Testis (tissue), 3 donors: ENCODE data around the gene MYBBP1A. TPM values are rescaled to one million over a fixed set of nuclear protein-coding genes. Genes with fewer than 3 reads are reported as not detected.
"Not testable (repeated sequence)": the region's sequence is repeated elsewhere in the genome, so short reads cannot be mapped to it uniquely, and the experiment has no call there.

Experiments
- DNase-seq: peaks from one replicate; pipeline ENCODE4 v3.0.0-alpha.2; 2019
- H3K27ac ChIP-seq, 2 donors: fragments of 200-600 bp; sonication (generic); one replicate each; pipeline ENCODE4 v1.5.1; 2019
- H3K27me3 ChIP-seq: fragments of 200-600 bp; sonication (generic); one replicate; pipeline ENCODE4 v1.5.1; 2019
- H3K36me3 ChIP-seq: fragments of 200-600 bp; sonication (generic); one replicate; pipeline ENCODE4 v1.5.1; 2017; ENCODE audit warnings: low read depth; ENCODE audit errors: missing control alignments
- H3K4me1 ChIP-seq: fragments of 200-600 bp; sonication (generic); one replicate; pipeline ENCODE4 v1.5.1; 2019
- H3K4me3 ChIP-seq, 2 donors: fragments of 200-600 bp; sonication (generic); one replicate each; pipeline ENCODE4 v1.5.1; 2017 to 2019
- H3K9me3 ChIP-seq: fragments of 200-600 bp; sonication (generic); one replicate; pipeline ENCODE4 v1.5.1; 2017
- POLR2A ChIP-seq: fragments of 450-650 bp; IDR thresholded peaks from one replicate; pipeline ENCODE4 v1.6.1; 2017; ENCODE audit warnings: antibody characterized with exemption, mild to moderate bottlenecking, moderate library complexity
- WGBS, 2 donors: methylation state at CpG; one replicate each; pipeline ENCODE4 v1.1.5; 2018; 5-methylcytosine and 5-hydroxymethylcytosine counted together
- intact Hi-C: fragments of 100-400 bp; cut with DNase I; formaldehyde crosslinking; loops from one replicate; pipeline ENCODE4 v1.15.1; 2023; ENCODE audit warnings: low total_unique reads
- polyA plus RNA-seq: library from polyadenylated mRNA; stranded (reverse); fragments of 350-450 nt; fragmentation: Illumina TruSeq; extraction: RNeasy Lipid Tissue Mini Kit (QIAGEN cat#74804); gene quantifications from one replicate; pipeline ENCODE4 v1.2.3, GENCODE V29; 2014; ENCODE audit warnings: low read depth, low replicate concordance; ENCODE audit not compliant: insufficient read depth
- total RNA-seq, 2 donors: library from RNA; depleted of rRNA; stranded (reverse); fragments of >200 nt; gene quantifications; one replicate each; pipeline ENCODE4 v1.2.3, GENCODE V29; 2016
- TF ChIP-seq, protein P1 (sequence below), 3 experiments: fragments of 450-650 bp in 2 of 3; fragments of 200-600 bp in 1 of 3; sonication (generic) in 1 of 3; IDR thresholded peaks; one replicate each; pipeline ENCODE4 v1.5.1; 2016 to 2019; ENCODE audit warnings: antibody characterized with exemption in 3 of 3, mild to moderate bottlenecking in 2 of 3, moderate library complexity in 1 of 3

MYBBP1A gene
- total and polyA plus RNA-seq, 3 donors from 2014 or later: 32.9 to 78.9 (median 74.1) TPM

DNA sequence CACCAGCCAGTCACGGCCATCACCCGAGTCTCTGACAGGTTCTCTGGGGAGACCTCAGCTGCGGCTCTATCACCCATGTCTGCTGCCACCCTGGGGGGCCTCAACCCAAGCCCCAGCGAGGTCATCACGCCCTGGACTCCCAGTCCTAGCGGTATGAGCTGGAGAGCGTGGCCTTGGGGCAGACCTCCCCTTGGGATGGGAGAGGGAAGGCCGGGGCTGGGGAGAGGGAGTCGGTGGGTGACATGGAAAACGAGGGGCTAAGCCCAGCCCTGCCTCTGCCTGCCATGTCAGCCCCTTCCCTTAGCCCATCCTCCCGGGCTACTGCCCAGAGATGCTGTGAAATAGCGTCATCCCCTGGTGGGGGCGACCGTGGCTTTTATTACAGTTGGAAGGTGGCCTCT is 37.8 kb upstream of the MYBBP1A start:
- H3K9me3 ChIP-seq: no peaks in the 10 kb centered on the region
- H3K27me3 ChIP-seq: no peaks in the 10 kb centered on the region
- no peak for TF ChIP-seq POLR2A
- TF ChIP-seq, protein P1, sequence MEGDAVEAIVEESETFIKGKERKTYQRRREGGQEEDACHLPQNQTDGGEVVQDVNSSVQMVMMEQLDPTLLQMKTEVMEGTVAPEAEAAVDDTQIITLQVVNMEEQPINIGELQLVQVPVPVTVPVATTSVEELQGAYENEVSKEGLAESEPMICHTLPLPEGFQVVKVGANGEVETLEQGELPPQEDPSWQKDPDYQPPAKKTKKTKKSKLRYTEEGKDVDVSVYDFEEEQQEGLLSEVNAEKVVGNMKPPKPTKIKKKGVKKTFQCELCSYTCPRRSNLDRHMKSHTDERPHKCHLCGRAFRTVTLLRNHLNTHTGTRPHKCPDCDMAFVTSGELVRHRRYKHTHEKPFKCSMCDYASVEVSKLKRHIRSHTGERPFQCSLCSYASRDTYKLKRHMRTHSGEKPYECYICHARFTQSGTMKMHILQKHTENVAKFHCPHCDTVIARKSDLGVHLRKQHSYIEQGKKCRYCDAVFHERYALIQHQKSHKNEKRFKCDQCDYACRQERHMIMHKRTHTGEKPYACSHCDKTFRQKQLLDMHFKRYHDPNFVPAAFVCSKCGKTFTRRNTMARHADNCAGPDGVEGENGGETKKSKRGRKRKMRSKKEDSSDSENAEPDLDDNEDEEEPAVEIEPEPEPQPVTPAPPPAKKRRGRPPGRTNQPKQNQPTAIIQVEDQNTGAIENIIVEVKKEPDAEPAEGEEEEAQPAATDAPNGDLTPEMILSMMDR (IDR thresholded peaks at IDR 0.05): no peak
- H3K4me1 ChIP-seq: peaks cover under 1% of the 10 kb centered on the region
- no peak for DNase-seq
- 80 to 91% methylated on average over 14 of the region's 14 CpGs for WGBS, 2 donors
- intact Hi-C loops: no loop called here
- H3K27ac ChIP-seq: no peak overlapping the region
- no peaks in the 10 kb centered on the region for H3K36me3 ChIP-seq
- H3K4me3 ChIP-seq: no peak overlapping the region

DNA sequence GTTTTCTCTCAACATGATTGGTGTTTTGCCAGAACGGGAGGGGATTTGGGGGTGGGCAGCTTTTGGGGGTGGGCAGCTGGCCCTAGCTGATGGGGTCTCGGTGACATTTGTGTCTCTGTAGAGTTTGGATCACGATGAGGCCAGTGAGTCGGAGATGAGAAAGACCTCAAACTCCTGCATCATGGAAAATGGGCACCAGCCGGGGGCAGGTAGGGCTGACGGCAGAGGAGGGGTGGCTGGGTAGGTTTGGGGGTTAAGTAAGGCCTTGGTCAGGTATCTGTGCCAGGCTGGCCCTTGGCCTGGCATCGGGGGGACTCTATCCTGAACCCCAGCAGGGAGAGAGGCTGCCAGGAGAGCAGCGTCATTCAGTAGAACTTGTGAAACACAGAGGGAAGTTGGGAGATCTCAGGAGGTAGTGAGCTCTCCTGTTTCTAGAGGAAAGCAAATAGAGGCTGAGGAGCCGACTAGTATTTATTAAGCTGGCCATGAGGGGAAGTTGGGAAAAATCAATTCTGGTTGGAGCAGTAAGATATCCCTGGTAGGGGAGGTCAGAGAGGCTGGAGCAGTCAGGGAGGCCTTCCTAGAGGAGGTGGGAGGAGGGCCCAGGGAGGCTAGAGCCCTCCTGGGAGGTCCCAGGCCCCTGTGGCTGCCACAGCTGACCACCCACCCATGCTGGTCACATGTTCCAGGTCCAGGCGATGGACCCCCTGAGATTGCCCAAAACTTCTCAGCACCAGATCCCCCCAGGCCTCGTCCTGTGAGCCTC is 37.2 kb upstream of the MYBBP1A start:
- H3K27ac ChIP-seq: no peak overlapping the region
- no peaks in the 10 kb centered on the region for H3K4me1 ChIP-seq
- WGBS, 2 donors: 94% methylated on average over 9 to 11 of the region's 11 CpGs

DNA sequence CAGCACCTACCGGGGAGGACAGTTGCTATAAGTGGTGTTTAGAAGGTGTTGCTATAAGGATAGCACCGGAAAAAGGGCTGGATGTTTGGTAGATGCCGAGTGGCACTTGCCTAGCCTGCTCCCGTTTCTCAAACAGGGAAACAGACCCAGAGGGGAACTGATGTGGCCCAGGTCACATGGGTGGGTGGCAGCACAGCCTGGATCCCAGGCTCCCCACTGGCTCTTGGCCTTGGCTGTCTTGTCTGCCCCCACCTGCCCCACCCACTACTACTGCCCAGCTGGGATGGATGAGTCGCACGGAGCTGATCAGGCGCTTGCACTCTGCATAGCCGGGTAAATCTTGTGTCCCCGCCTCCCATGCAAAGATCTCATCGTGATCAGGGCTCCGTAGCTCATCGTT is 36.3 kb upstream of the MYBBP1A start:
- intact Hi-C loops: no loop called here
- Histone ChIP-seq H3K27me3 (no peaks in the 10 kb centered on the region), H3K36me3 (no peaks in the 10 kb centered on the region), H3K27ac (no peak overlapping the region), H3K9me3 (no peaks in the 10 kb centered on the region), H3K4me1 (no peaks in the 10 kb centered on the region), H3K4me3 (no peak overlapping the region)
- WGBS, 2 donors: 68 to 86% methylated on average over 4 to 12 of the region's 12 CpGs
- DNase-seq: no peak
- TF ChIP-seq POLR2A: no peak
- TF ChIP-seq, protein P1 (IDR thresholded peaks at IDR 0.05): no peak

More for the DNA sequence above, 37.2 kb upstream of the MYBBP1A start:
- no peak overlapping the region for H3K4me3 ChIP-seq
- no peaks in the 10 kb centered on the region for H3K27me3 ChIP-seq
- no peak for TF ChIP-seq POLR2A
- TF ChIP-seq, protein P1 (IDR thresholded peaks at IDR 0.05): no peak
- intact Hi-C loops: no loop called here
- H3K9me3 ChIP-seq: no peaks in the 10 kb centered on the region
- no peak for DNase-seq
- H3K36me3 ChIP-seq: no peaks in the 10 kb centered on the region

DNA sequence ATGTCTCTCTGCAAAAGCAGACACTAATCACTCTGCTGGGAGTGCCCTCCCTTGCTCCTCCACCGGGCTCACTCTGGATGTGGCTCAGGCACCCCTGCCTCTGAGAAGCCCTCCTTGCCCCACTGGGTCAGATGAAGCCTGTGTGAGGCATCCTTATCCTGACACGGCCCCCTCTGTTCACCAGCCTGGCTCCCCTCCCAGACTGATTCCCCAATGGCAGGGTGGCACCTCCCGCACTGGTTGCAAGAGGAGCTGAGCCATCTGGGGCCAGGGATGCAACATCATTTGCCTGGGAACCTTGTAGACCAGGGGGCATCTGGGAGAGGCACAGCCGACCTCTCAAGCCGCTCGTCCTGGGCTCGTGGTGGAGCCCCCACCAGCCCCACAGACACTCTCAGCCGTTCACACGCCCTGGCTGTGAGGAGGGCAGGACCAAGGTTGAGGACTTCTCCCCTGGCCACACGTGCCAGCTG is 35.8 kb upstream of the MYBBP1A start:
- WGBS, 2 donors: 75 to 82% methylated on average over 3 to 10 of the region's 10 CpGs
- H3K4me3 ChIP-seq: no peak overlapping the region
- H3K36me3 ChIP-seq: no peaks in the 10 kb centered on the region
- intact Hi-C loops: no loop called here
- H3K9me3 ChIP-seq: no peaks in the 10 kb centered on the region
- no peak for DNase-seq
- H3K27ac ChIP-seq: no peak overlapping the region
- no peak for TF ChIP-seq POLR2A
- TF ChIP-seq, protein P1 (IDR thresholded peaks at IDR 0.05): no peak
- no peaks in the 10 kb centered on the region for H3K4me1 ChIP-seq
- no peaks in the 10 kb centered on the region for H3K27me3 ChIP-seq

DNA sequence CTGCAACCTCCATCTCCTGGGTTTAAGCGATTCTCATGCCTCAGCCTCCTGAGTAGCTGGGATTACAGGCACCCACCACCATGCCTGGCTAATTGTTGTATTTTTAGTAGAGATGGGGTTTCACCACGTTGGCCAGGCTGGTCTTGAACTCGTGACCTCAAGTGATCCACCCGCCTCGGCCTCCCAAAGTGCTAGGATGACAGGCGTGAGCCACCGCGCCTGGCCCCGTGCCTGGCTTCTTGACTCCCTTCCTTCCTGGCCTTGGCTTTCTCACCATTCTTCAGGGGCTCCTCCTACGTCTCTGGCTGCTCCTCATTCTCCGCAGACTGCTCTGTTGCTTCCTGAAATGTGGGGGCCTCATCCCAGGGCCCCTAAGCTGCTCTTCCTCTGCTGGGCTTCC is 34.9 kb upstream of the MYBBP1A start:
- H3K4me3 ChIP-seq, H3K9me3 ChIP-seq, H3K36me3 ChIP-seq, H3K27me3 ChIP-seq, intact Hi-C loops, H3K27ac ChIP-seq, DNase-seq, H3K4me1 ChIP-seq: not testable (repeated sequence)
- WGBS, 2 donors: 52 to 64% methylated on average over 11 of the region's 11 CpGs
